HG03432 (cell line): ENCODE results near the gene MTUS2.

Source experiments
- ATAC-seq: cut with Tn5 transposase; IDR thresholded peaks from one replicate; pipeline ENCODE4 v1.9.1; 2021; ENCODE audit warnings: mild to moderate bottlenecking, moderate library complexity; ENCODE audit not compliant: unreplicated experiment

MTUS2 gene

DNA sequence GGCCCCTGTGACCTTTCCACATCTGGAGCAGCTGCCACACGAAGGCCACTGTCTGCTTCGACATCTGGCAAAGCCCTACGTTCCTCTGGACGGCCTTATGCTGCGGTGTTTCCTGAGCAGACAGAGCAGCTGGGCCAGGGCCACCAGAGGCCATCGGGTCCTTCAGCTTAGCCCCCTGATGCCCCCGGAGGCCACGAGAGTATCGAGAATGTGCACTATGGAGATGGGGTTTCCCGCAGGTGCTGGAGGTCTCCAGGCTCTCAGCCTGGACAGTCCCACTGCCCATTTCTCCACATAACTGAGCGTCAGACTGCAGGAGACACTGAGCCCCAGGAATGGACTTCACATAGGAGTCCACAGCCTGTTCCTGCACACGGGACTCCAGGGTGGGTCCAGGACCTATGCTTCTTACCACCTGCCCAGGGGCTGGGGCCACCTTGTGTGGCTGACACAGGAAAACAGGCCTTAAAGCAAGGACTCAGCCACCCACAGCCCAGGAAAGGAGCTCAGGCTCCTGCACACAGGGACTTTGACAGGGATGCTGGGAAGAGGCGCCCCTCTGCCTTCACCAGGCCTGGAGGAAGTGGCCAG is 694.7 kb downstream of the MTUS2 start:
- ATAC-seq, result no peak

DNA sequence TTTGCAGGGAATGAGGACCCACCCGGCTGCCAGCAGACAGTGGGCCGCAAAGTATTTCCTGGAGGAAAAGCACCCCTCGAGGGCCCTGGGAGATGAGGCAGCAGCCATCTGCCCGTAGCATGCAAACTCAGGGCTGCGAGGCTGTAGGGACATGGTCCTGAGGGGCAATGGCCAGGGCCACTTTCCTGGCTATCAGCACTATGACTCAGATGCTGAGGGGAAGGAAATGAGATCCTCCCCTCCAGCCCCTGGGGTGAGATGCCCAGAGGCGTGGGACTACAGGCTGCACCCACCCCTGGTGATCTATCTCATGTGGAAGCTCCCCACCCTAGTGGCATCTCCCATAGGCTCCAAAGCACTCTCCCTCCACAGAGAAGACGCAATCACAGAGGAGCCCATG is 695.2 kb downstream of the MTUS2 start:
- ATAC-seq, result no peak

DNA sequence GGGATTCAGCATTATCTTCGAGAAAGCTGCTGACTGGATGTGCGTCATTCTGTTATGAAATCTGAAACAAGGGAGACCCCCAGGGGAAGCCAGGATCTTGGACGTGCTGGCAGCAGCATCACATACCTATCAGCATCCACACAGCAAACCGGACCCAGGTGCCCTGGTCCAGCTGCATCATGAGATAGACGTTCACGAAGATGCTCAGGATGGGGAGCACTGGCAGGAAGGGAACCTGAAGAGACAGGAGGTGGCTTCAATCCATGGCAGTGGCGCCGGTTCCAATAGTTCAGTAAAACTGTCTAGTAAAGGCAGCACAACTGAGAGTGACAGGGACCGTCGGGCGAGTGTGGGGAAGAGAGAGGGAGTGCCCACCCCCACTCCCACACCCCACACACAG is 695.9 kb downstream of the MTUS2 start:
- no peak for ATAC-seq

DNA sequence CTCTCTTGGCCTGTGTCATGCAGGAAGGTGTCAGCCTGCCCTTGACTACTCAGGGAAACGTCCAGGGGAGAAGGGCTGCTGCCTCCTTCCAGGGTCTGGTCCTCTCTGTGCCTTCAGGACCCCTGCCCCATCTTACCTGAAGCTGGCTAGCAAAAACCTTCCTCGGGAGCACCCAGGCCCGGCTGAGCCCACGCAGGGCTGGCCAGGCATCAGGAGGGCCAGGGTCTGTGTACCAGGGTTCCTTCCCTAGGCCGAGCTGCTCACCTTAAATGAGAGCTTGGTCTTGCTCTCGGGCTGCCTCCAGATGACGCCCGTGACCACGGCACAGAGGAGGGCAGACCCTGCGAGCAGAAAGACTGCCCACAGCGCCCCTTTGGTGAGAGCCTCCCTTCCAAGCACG is 696.7 kb downstream of the MTUS2 start:
- ATAC-seq, result no peak

DNA sequence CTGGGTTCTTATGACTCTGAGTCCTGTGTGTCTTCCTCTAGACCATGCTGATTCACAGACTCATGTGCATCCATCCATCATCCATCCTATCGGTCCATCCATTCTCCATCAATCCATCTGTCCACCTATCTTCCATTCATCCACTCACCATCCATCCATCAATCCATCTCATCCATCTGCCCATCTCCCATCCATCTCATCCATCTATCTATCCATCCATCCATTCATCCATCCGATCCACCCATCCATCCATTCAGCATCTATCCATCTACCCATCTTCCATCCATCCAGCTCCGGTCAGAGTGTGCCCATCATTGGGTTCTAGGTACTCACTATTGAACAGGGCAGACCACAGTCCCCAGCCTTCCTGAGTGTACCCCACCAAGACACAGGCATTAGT is 699.8 kb downstream of the MTUS2 start:
- no peak for ATAC-seq

DNA sequence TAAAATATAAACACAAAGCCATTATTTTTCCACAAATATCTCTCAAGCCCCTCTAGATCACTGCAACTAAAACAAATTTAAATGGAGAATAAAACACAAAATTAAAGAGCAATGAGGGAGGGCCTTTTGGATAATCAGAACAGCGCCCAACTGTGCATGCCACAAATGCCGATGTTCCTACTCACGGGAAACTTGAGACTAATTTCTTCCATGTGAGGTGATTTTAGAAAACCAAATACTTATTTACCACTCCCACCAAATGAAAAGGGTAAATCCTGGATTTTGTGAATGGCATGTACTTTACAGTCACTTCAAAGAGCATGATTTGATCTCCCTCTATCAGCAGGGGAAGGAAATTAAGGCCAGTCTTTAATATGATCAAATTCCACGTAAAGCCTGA is 700.5 kb downstream of the MTUS2 start:
- no peak for ATAC-seq

DNA sequence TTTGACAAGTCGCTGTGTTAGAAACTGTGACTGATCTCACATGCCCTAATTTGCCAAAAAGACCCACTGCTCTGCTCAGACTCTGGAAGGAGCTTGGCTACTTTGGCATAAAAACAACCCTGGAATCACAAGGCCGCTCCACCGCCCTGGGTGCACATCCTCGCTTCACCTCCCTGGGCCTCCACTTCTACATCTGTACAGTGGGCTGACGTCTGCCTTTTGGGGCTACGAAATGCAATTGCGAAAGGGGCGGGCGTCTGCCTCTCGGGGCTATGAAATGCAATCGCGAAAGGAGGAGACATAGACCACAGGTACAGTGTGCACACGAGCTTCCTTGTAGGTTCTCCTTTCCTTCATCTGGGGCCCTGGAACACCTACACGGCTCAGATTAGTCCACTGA is 701.2 kb downstream of the MTUS2 start:
- no peak for ATAC-seq

DNA sequence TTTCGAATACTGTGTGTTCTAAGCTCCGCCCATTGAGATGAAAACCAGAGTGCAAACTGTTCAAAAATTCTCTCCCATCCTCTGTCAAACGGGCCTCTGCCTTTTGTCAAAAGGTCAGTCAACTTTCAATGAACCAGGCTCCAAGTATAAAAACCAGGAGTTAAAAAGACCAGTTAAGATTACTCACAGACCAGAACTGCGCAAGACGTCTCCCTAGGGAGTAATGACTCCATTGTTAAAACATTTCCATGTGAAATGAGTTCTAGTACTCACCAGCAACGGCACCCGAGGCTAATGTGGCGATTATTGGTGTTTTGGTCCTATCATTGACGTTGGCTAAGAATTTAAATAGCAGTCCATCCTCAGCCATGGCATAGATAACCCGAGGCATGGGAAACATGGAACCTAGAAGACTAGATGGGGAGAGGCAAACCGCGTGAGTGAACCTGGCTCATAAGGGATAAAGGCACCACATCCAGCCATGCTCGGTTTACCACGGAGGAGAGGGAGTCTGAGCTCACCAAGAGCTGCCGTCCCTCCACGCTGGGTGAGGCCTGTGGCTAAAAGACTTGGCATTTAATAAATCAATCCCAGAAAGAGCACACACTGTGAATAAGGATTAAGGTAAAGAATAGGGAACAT is 702.0 kb downstream of the MTUS2 start:
- no peak for ATAC-seq

DNA sequence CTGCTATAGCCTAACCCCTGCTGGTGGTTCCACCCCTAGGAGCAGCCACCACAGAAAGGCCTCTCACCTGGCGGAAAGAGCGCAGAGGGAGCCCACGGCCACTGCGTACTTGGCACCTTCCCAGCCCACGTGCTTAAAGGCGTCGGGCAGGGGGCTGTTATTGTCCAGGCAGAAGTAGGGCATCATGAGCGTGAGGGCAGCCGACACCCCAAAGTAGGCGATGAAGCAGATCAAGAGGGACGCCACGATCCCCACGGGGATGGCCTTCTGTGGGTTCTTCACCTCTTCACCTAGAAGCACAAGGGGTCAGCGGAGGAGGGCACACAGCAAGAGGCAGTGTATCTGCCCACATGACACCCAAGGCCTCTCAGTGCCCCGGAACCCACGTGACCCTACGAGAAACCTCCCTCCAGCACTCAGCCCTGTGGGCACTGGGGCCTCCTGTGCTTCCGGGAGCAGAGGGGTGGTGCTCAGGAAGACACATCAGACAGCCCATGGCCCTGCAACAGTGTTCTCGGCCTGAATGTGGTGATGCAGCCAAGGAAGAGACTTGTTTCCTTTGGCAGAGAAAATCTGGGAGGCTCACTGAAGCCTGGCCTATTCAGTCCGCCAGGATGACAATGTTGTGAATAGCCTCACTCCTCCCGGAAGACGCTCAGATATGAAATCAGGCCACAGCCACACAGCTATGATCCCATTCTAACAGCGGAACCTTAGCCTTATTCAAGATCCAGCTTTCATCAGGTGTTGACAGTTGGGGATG is 703.2 kb downstream of the MTUS2 start:
- ATAC-seq, result no peak

DNA sequence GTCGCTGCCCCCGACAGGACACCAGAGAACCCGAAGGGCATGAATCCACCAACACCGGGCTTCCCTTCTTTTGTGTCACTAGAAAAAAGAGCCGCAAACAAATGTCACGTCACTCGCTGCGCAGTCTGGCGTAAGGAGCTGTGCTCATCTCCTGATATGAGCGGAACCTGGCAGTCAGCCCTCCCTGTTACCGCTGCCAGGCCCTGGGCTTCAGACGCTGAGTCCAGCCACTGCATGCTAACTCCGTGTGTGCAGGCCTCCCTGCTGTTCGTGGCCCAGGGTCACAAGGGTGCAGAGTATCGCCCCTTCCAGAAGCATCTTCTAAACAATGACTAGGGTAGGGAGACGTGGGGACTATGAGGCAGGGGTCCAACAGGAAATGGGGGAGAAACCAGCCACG is 704.0 kb downstream of the MTUS2 start:
- no peak for ATAC-seq

DNA sequence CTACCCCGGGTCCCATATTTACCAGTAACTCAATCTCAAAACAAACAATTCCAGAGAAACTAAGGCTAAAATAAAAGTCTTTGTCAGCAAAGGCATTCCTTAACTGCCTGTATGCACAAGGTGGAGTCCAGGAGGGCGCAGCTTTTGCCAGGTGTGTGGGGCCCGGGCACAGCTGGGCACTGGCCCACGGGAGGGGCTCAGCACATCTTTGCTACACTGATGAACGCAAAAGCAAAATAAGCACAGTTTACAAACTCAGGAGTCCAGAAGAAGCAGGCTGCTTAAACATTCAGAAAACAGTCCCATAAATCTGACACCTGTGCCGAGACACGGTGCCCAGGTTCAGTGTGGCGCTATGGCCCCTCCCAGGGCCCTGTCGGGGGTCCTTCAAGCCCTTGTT is 704.5 kb downstream of the MTUS2 start:
- no peak for ATAC-seq

DNA sequence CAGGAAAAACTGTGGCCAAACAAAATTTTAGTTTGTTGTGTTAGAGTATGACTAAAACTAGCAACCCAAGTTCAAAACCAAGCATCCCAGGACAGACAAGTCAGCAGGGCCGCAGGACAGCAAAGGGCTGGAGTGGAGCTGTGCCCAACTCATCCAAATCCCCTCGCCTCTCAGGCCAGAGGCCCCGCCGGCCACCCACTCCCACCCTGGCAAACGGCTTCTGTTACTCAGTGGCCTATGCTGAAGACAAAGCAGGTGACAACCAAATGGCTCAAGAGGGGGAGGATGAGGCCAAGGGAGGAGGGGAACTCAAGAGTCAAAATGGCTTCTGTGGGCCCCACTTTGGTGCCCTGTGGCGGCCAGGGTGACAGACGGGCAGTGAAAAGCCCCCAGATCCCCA is 705.6 kb downstream of the MTUS2 start:
- ATAC-seq, result no peak

DNA sequence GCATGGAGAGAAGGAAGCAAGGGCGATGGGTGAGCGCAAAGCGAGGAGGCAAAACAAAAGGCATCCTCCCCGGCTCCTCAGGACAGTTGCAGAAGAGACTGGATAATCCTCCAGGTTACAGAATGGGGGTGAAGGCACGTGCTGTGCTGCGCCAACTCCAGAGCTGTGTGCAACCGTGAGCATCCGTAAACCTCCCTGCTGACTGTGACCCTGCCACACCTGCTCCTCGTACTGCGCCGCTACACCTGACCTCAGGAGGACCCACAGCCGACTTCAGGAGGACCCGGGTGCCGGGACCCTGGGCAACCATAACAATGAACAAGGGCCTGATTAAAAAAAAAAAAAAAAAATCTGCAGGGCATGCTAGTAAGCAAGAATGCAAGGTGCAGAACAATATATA is 706.6 kb downstream of the MTUS2 start:
- no peak for ATAC-seq

DNA sequence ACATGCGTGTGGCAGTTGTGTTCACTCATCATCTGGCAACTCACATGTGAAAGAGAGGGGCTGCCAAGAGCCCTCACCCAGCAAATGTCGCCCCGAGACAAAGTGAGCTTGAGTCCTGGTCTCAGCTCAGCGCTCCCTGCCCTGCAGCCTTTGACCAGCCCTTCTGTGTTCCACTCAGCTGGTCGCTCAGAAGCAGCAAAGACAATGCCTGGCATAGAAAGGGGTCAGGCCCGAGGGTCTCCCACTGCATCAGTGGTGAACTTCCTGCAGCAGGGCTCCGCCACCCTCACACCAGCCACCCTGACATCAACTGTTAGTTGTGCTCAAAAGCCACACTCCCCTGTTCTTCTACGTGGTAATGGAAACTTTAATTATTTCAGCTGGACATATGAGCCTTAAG is 707.4 kb downstream of the MTUS2 start:
- ATAC-seq, result no peak

DNA sequence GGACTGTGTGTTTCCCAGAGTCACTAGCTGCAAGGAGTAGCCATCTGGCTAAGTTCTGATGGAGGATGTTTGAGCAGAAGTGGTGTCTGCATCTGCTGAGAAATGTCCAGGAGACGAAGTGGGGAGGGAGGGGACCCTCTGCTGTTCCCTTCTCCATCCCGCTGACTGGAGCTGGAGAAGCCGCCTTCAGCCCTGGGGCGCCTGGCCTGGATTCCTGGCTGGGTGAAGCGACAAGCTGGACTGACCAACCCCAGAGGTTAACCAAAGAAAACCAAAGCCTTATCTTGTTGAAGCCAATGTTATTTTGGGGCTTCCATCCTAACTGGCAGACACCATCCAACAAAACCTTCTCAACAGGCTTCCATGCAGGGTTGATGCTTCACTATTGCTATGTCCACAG is 707.8 kb downstream of the MTUS2 start:
- no peak for ATAC-seq

DNA sequence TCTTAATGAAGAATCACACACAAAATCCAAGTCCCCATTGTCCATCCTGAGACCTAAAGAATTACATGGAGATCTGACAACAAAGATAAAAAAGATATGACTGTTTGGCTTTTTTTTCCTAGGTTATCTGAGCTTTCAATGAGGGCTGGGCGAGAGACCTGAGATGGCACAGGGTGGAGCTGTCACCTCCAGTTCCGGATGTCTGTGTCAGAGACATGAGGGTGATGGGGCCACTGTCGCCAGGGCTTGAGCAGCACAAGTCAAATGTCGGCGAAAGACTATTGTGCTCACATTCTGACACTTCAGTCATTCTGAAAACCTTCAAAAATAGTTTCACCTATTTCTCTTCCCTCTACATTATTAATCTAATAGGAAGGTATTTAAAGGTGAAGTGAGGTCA is 709.6 kb downstream of the MTUS2 start:
- ATAC-seq, result no peak

DNA sequence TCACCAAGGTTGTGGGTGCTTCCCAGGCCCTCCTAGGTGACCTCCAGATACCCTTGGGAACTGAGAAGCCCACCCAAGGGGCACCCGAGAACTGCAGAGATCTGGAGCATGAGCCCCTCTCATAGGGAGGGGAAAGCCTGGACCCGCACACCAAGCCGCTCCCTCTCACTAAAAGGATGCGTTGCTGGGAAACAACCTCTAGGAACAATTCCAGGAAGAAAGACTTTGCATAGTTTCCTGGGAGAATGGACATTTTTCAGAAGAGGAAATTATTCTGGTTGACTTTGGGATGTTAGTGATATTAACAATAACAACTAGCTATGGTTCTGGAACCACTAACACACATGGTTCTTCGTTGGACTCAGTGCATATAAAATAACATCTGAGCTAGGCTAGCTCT is 710.8 kb downstream of the MTUS2 start:
- no peak for ATAC-seq

DNA sequence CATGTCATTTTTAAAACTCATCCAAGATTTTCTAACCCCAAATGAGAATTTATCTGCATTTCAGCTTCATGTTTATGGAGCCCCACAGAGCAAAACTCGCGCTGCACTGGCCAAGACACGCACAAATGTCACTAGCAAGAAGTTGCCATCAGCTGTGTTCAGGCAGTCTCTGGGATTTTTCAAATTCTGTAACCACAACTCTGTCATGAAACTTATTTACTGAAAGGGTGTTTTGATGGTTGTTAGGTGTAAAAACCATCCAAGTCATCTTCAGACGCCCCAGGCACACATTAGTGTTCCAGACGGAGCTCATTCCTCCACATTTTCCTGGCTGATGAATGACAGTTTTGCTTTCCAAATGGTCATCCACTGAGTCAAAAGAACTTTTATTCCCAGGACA is 712.0 kb downstream of the MTUS2 start:
- no peak for ATAC-seq

DNA sequence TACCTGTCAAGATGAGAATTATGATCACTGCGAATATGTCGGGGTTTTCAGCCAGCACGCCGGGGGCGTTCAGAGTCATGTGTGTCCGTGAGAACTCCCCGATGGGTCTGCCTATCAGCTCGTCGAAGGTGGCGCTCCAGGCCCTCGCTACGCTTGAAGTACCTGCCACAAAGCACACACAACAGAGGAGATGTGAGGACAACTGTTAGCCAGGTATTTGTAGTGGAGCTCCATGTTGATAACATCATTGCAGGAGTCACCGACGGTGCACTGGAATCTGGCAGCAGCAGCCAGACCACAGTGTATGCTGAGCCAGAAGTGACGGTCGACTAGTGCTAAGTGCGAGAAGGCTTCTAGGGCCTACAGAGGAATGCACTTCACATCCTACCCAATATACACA is 712.7 kb downstream of the MTUS2 start:
- ATAC-seq, result no peak

DNA sequence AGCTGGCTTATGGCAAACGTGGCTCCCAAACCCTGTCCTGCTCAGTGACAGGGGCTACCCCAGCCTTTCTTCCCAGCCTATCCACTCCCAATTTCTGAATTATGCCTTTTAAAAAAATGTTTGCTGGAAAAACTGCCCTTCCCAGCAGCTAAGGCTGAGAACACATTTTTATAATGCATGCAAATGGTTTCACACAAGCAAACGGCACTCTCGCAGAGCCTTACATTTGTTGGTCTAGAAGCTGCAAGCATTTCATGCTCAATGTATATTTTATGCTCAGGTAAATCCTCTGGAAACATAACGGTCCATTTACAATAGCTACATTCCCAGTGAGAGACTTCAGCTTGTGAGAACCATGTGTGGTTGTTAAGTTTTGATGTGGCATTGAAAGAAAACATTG is 713.9 kb downstream of the MTUS2 start:
- no peak for ATAC-seq

DNA sequence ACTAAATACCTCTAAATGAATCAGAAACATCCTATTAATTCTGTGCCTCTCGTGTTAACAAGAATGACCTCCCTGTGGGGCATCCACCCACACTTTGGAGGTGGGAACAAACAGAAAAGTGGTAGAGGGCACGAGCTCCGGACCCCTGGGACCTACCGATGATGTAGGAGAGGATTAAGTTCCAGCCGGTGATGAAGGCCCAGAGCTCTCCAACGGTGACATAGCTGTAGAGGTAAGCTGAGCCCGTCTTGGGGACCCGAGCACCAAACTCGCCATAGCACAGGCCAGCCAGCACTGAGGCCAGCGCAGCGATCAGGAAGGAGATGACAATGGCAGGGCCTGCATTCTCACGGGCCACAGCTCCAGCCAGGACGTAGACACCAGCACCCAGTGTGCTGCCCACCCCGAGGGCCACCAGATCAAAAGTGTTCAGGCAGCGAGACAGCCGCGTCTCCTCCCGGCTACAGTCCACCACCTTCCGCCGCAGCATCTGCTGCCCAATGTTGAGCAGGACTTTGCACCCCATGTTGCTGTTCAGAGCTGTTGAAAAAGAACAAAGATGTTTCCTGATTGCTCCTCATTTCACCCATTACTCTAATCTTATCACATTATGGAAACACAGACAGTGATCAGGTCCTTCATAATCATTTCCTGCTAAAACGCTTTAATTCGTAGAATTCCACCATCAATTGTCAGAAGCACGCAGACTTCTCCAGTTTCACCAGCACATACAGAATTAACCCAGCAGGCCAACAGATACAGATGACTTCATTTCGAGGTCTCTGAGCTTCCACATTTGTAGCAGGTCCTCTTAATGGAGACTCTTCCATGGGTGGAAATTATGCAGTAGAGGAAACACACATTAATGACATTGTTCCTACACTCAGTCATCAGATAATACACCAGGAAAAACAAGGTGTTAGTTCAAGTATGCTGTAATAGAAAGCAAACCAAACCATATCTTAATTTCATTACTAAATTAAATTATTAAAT is 715.8 kb downstream of the MTUS2 start:
- no peak for ATAC-seq
